Adrenal gland (tissue), 12 donors: ENCODE measurements around the gene GRXCR2. TPM values are rescaled to one million over a fixed set of nuclear protein-coding genes. Genes with fewer than 3 reads are reported as not detected.

Experiments used
- DNase-seq, 7 donors: peaks; one replicate each; pipeline ENCODE4 v3.0.0-alpha.2; 2019 to 2020
- H3K27ac ChIP-seq, 5 donors: fragments of 200-600 bp; sonication (generic) in 4 of 5; 1 replicate in 3 of 5; 2 replicates in 2 of 5; pipeline versions ENCODE4 v1.5.1 to v1.8.0; 2016 to 2020; ENCODE audit warnings: mild to moderate bottlenecking in 1 of 5
- H3K27me3 ChIP-seq: fragments of 200-600 bp; 2 replicates; pipeline ENCODE4 v1.8.0; 2021
- H3K36me3 ChIP-seq, 2 donors: fragments of 200-600 bp; replicated peaks in 1 of 2; 1 replicate in 1 of 2; 2 replicates in 1 of 2; pipeline versions ENCODE4 v1.5.1 to v1.8.0; 2018 to 2022
- H3K4me1 ChIP-seq, 2 donors: fragments of 200-600 bp; replicated peaks in 1 of 2; 1 replicate in 1 of 2; 2 replicates in 1 of 2; pipeline versions ENCODE4 v1.5.1 to v1.8.0; 2018 to 2021
- H3K4me3 ChIP-seq, 4 donors: fragments of 200-600 bp; sonication (generic) in 3 of 4; one replicate each; pipeline ENCODE4 v1.5.1; 2016 to 2018
- H3K9me3 ChIP-seq, 3 donors: fragments of 200-600 bp; sonication (generic) in 1 of 3; replicated peaks in 1 of 3; 1 replicate in 2 of 3; 2 replicates in 1 of 3; pipeline versions ENCODE4 v1.5.1 to v1.8.0; 2016 to 2021
- POLR2A ChIP-seq, 2 donors: fragments of 450-650 bp; IDR thresholded peaks; one replicate each; pipeline ENCODE4 v1.6.1; 2017; ENCODE audit warnings: antibody characterized with exemption in 2 of 2, mild to moderate bottlenecking in 2 of 2, moderate library complexity in 1 of 2
- WGBS, 4 donors: extraction: QIAGEN DNeasy Blood & Tissue Kit in 2 of 4; methylation state at CpG; one replicate each; pipeline versions ENCODE4 v1.1.5 to v1.1.7; 2013 to 2017; 5-methylcytosine and 5-hydroxymethylcytosine counted together
- intact Hi-C, 2 donors: fragments of 100-400 bp; cut with DNase I; formaldehyde crosslinking; loops; one replicate each; pipeline versions ENCODE4 v1.14.1 to v1.15.0; 2022 to 2023
- polyA plus RNA-seq, 3 donors: library from polyadenylated mRNA; stranded (reverse); fragments of 200-250 nt in 2 of 3; fragments of 350-450 nt in 1 of 3; fragmentation: Illumina TruSeq in 1 of 3; extraction: RNeasy Lipid Tissue Mini Kit (QIAGEN cat#74804) in 1 of 3; gene quantifications; one replicate each; pipeline ENCODE4 v1.2.3, GENCODE V29; 2013 to 2014
- total RNA-seq, 9 donors: library from RNA; depleted of rRNA in 4 of 9; stranded (reverse); fragments of >200 nt in 4 of 9; fragments of 120-200 nt in 1 of 9; fragmentation: NEBNext Ultra II Directional in 1 of 9; extraction: Animal tissue kit (Norgen Biotek cat#: 25700) in 1 of 9; gene quantifications; one replicate each; pipeline versions ENCODE4 v1.1.0 to v1.2.4, GENCODE V29; 2013 to 2023
- TF ChIP-seq, protein P1 (sequence below), 6 experiments: fragments of 450-650 bp in 4 of 6; fragments of 200-600 bp in 2 of 6; sonication (generic) in 1 of 6; IDR thresholded peaks; 1 replicate in 5 of 6; 2 replicates in 1 of 6; pipeline versions ENCODE4 v1.5.1 to v1.8.0; 2016 to 2021; ENCODE audit warnings: antibody characterized with exemption in 6 of 6, mild to moderate bottlenecking in 2 of 6, moderate library complexity in 1 of 6
- donor health status: healthy with polysubstance abuse.
- donor health status: Bipolar disorder and iron deficiency.
- donor health status: DM: yes; HTN: yes; CAD: no.
- donor health status: DM: no; HTN: no; CAD: no.
- donor health status: DM: no; HTN: no; CAD: no.
- donor health status: DM: yes; HTN: yes; CAD: no.

GRXCR2 gene
- total and polyA plus RNA-seq, 12 donors = not detected

DNA sequence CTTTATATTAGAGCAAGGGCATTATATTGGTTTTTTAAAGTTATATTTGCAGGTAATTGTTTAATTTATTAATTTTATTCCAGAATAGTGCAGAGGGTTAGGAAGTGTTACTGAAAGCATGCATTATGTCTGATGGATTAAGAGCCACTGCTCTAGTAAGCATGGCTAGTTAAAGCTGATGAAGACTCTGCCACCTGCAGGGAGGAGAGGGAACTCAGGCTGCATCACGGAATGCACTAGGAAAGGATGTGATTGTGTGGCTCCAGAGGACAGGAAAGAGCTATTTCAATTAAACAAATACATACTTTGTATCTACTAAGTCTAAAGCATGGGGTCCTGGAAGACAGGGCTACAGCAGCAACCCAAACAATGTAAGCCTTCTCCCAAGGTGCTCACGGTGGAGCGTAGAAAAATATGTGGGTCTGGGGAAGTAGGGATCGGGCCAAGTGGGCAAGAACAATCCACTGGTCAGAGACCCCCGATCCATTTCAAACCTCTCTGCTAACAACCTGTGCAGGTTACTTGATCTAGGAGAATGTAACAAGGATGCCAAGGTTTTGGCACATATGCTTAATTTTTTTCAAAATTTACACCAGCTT lies 15.3 kb upstream of the GRXCR2 start:
- Histone ChIP-seq H3K27me3 (peaks cover 3% of the 10 kb centered on the region), H3K27ac (no peak overlapping the region), H3K4me3 (no peak overlapping the region), H3K9me3 (no peaks in the 10 kb centered on the region), H3K36me3 (no peaks in the 10 kb centered on the region), H3K4me1 (no peaks in the 10 kb centered on the region)
- TF ChIP-seq, protein P1, sequence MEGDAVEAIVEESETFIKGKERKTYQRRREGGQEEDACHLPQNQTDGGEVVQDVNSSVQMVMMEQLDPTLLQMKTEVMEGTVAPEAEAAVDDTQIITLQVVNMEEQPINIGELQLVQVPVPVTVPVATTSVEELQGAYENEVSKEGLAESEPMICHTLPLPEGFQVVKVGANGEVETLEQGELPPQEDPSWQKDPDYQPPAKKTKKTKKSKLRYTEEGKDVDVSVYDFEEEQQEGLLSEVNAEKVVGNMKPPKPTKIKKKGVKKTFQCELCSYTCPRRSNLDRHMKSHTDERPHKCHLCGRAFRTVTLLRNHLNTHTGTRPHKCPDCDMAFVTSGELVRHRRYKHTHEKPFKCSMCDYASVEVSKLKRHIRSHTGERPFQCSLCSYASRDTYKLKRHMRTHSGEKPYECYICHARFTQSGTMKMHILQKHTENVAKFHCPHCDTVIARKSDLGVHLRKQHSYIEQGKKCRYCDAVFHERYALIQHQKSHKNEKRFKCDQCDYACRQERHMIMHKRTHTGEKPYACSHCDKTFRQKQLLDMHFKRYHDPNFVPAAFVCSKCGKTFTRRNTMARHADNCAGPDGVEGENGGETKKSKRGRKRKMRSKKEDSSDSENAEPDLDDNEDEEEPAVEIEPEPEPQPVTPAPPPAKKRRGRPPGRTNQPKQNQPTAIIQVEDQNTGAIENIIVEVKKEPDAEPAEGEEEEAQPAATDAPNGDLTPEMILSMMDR (IDR thresholded peaks at IDR 0.05) = peak; percentile 30 to 61 (median 55)
- TF ChIP-seq POLR2A (IDR thresholded peaks at IDR 0.05) = no peak
- WGBS, 4 donors = 70 to 76% (median 73%) methylated on average over 5 of the region's 5 CpGs
- intact Hi-C loops = no loop called here
- peak; percentile 18 to 71 (median 39) for DNase-seq

DNA sequence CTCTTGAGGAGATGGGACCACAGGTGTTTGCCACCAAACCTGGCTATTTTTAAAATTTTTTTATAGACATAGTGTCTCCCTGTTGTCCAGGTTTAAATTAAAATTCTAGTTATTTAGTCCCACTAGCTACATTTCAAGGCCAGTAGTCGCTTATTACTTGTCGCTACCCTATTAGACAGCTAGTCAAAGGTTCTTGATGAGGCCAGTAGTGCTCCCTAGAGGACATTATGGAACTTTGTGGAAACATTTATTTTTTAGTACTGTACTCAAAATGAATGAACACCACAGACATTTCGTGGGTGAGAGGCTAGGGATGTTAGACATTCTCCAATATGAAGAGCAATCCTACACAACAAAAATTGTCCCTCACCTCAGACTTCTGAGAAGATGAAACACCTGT lies 14.4 kb upstream of the GRXCR2 start:
- Histone ChIP-seq H3K9me3 (no peaks in the 10 kb centered on the region), H3K4me1 (no peaks in the 10 kb centered on the region), H3K27me3 (peaks cover 3% of the 10 kb centered on the region), H3K36me3 (no peaks in the 10 kb centered on the region), H3K27ac (no peak overlapping the region), H3K4me3 (no peak overlapping the region)
- intact Hi-C loops = no loop called here
- WGBS, 4 donors = 67 to 79% (median 74%) methylated on average over 3 of the region's 3 CpGs
- TF ChIP-seq, protein P1 (IDR thresholded peaks at IDR 0.05) = no peak
- TF ChIP-seq POLR2A (IDR thresholded peaks at IDR 0.05) = no peak
- no peak for DNase-seq

DNA sequence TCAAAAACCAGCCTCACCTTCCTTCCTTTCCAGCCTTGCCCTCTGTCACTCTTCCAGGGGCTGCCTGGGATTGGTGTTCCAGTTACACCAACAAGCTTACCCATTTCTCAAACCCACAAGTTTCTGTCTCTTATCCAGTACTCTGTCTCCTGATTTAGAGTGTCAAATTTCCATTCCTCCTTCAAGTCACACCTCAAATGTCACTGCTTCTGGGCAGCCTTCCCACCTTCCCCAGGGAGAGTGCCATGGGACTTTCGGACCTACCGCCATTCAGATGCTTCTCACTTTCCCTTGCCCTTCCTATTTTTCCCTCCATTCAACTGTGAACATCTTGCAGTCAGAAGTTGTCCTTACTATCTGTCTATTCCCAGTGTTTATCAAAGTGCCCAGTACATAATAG lies 2.0 kb upstream of the GRXCR2 start:
- Histone ChIP-seq H3K27ac (no peak overlapping the region), H3K27me3 (no peaks in the 10 kb centered on the region), H3K9me3 (no peaks in the 10 kb centered on the region), H3K36me3 (no peaks in the 10 kb centered on the region), H3K4me3 (no peak overlapping the region), H3K4me1 (no peaks in the 10 kb centered on the region)
- TF ChIP-seq, protein P1 (IDR thresholded peaks at IDR 0.05) = no peak
- no peak for TF ChIP-seq POLR2A (IDR thresholded peaks at IDR 0.05)
- WGBS, 4 donors = 89 to 94% (median 91%) methylated on average over 2 of the region's 2 CpGs
- intact Hi-C loops = no loop called here
- DNase-seq = no peak

DNA sequence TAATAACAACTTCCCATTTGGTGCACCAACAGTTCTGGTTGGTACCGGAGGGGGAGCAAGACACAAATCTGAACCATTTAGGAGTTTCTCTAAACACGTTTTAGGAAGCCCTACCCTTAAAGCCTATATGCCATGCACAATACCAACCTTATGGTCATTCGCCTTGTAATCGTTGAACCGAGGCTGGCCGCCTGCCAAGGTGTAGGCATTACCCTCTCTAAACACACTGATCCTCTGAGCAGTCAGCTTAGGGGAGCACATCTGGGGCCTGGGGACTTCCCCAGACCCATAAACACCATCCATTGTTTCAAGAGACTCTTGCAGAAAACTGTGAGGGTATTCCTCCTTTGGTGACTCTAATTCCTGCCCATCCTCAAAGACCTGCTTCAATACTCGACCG lies 328 bp downstream of the GRXCR2 start:
- WGBS, 4 donors = 76 to 84% (median 80%) methylated on average over 8 of the region's 8 CpGs
- intact Hi-C loops = no loop called here
- H3K36me3 ChIP-seq = no peaks in the 10 kb centered on the region

More for the DNA sequence above, 328 bp downstream of the GRXCR2 start:
- Histone ChIP-seq H3K27ac (no peak overlapping the region), H3K27me3 (no peaks in the 10 kb centered on the region), H3K9me3 (no peaks in the 10 kb centered on the region), H3K4me1 (no peaks in the 10 kb centered on the region), H3K4me3 (no peak overlapping the region)
- DNase-seq = no peak
- TF ChIP-seq, protein P1 (IDR thresholded peaks at IDR 0.05) = no peak
- no peak for TF ChIP-seq POLR2A (IDR thresholded peaks at IDR 0.05)
